ENCODE results near the gene TUG1.

The TUG1 gene

DNA sequence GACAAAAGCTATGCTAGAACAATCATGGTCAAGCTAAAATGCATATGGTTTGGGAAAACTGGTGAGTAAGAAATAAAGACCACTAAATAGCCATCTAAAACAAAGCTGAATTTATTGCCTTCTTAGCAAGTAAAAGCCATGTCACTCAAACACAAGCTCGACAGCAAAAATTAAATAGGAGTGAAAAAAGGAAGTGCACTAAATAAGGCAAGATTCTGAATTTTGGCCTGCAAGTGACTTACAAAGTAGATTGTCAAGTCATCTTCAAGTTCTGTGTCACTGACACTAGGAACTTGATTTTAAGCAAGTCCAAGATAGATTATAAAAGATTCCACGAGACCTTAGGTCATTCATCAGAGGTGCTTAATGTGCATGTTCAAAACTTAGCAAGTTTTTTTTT, 27.4 kb downstream of the TUG1 start:
- TF ChIP-seq, protein P1, sequence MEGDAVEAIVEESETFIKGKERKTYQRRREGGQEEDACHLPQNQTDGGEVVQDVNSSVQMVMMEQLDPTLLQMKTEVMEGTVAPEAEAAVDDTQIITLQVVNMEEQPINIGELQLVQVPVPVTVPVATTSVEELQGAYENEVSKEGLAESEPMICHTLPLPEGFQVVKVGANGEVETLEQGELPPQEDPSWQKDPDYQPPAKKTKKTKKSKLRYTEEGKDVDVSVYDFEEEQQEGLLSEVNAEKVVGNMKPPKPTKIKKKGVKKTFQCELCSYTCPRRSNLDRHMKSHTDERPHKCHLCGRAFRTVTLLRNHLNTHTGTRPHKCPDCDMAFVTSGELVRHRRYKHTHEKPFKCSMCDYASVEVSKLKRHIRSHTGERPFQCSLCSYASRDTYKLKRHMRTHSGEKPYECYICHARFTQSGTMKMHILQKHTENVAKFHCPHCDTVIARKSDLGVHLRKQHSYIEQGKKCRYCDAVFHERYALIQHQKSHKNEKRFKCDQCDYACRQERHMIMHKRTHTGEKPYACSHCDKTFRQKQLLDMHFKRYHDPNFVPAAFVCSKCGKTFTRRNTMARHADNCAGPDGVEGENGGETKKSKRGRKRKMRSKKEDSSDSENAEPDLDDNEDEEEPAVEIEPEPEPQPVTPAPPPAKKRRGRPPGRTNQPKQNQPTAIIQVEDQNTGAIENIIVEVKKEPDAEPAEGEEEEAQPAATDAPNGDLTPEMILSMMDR (conservative IDR thresholded peaks at IDR 0.05; ENCODE audit: low read depth, low read length) = no peak

DNA sequence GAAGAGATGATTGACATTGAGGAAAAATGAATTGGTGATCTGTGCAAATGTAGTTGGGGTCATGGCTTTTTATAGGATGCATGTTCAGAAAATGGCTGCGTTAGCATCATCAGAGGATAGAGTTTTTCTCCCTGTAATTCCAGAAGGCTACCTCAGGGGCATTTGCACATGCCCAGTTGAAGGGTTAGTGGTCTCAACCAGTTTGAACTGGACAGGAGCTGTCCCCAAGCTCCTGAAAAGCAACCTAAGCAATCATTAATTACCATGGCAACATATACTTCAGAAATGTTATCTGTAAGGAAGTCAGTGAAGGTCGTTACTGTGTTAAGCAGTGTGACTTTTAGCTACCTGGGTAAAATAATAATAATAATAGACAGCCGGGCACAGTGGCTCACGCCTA, 29.3 kb downstream of the TUG1 start:
- no peak overlapping the region for H3K4me3 ChIP-seq (ENCODE audit: low read depth, low read length)
- DNase-seq (ENCODE audit: low read depth) = no peak
- TF ChIP-seq, protein P1 (conservative IDR thresholded peaks at IDR 0.05; ENCODE audit: low read depth, low read length) = no peak

More for the DNA sequence above, 27.4 kb downstream of the TUG1 start:
- DNase-seq (ENCODE audit: low read depth) = no peak
- no peak overlapping the region for H3K4me3 ChIP-seq (ENCODE audit: low read depth, low read length)

DNA sequence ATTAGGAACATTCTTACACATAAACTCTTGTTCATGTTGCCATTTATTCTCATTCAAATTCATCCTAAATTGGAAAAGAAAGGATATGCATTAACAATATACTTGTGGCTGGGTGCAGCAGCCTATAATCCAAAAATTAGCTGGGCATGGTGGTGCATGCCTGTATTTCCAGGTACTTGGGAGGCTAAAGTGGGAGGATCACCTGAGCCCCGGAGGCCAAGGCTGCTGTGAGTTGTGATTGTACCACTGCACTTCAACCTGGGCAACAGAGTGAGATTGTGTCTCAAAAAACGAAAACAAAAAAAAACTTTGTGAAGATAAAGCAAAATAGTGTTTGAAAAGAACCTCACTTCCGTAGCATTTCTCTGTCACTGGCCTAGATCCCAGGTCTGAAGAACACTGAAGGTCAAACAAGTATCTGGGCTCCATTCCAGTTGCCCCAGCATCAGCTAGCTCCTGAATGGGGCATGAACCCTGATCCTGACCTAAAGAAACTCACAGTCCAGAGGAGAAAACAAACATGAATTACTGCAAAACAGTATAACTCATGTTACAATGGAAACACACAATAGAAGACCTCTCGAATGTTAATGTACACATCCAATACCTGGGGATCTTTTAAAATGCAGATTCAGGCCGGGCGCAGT, 32.2 kb downstream of the TUG1 start:
- H3K4me3 ChIP-seq (ENCODE audit: low read depth, low read length) = no peak overlapping the region
- DNase-seq (ENCODE audit: low read depth) = no peak
- TF ChIP-seq, protein P1 (conservative IDR thresholded peaks at IDR 0.05; ENCODE audit: low read depth, low read length) = no peak

DNA sequence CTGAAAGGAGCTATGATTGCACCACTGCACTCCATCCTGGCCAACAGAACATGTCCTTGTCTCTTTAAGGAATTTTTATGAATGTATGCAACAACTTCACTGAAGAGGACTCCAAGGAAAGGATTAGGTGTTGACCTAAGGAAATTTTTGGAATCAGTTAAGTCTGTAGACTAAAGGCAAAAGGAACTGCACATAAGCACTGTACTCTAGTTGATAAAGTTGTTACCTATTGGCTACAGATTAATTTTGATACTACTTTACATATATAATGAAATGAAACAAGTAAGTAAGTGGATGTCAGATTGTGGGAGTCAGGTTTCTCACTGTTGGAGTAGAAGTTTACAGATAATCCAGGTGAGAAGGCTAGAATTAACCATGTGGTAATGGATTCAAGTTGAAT, 36.5 kb downstream of the TUG1 start:
- DNase-seq (ENCODE audit: low read depth) = no peak
- H3K4me3 ChIP-seq (ENCODE audit: low read depth, low read length) = no peak overlapping the region
- TF ChIP-seq, protein P1 (conservative IDR thresholded peaks at IDR 0.05; ENCODE audit: low read depth, low read length) = no peak

DNA sequence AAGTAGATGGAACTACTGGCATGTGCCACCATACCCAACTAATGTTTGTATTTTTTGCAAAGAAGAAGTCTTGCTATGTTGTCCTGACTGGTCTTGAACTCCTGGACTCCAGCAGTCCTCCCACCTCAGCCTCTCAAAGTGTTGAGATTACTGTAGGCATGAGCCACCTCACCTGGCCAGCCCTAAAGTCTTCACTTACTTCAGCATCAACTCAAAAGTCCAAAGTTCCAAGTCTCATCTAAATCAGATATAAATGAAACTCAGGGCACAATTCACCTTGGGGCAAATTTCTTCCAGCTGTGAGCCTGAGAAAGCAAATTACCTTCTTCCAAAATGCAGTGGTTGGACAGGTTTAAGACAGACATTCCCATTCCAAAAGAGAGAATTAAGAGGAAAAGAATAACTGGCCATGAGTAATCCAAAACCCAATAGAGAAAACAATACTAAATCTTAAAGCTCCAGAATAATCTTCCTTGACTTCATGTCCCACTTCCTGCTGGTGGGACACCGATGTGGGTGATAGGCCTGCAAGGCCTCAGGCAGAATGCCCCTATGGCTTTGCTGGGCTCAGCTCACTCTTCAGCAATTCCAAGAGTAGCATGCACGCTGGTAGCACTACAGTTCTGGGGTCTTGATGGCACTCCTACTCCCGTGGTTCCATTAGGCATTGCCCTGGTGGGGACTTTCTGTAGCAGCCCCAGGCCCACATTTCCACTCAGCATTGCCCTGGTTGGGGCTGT, 50.3 kb downstream of the TUG1 start:
- no peak overlapping the region for H3K4me3 ChIP-seq (ENCODE audit: low read depth, low read length)
- TF ChIP-seq, protein P1 (conservative IDR thresholded peaks at IDR 0.05; ENCODE audit: low read depth, low read length) = no peak
- no peak for DNase-seq (ENCODE audit: low read depth)

DNA sequence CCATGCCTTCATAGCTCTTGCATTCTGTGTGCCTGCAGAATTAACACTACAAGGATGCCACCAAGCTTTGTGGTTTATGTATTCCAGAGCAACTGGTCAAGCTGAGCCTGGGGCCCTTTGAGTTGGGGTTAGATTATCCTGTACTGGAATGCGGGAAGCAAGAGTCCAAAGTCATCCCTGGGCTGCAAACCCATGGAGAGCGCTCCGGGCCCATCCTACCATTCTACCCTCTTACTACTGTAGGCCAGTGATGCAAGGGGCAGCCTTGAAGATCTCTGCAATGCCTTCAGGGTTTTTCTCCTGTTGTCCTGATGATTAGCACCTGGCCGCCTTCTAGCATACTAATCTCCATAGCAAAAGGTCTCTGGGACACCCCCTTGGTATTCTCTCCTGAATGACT, 51.3 kb downstream of the TUG1 start:
- H3K4me3 ChIP-seq (ENCODE audit: low read depth, low read length) = no peak overlapping the region
- TF ChIP-seq, protein P1 (conservative IDR thresholded peaks at IDR 0.05; ENCODE audit: low read depth, low read length) = no peak
- DNase-seq (ENCODE audit: low read depth) = no peak

DNA sequence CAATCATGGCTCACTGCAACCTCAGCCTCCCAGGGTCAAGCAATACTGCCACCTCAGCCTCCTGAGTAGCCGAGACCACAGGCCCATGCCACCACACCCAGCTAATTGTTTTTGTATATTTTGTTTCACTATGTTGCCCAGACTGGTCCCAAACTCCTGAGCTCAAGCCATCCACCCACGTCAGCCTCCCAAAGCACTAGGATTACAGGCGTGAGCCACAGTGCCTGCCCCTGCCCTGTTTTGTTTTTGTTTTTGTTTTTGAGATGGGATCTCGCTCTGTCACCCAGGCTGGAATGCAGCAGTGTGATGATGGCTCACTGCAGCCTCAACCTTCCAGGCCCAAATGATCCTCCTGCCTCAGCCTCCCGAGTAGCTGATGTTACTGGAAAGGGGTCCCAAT, 53.5 kb downstream of the TUG1 start:
- no peak overlapping the region for H3K4me3 ChIP-seq (ENCODE audit: low read depth, low read length)
- TF ChIP-seq, protein P1 (conservative IDR thresholded peaks at IDR 0.05; ENCODE audit: low read depth, low read length) = no peak
- no peak for DNase-seq (ENCODE audit: low read depth)

Measured in choroid plexus epithelial cell (primary cell).